T-helper 17 cell (primary cell): Measurements from ENCODE around the gene NUAK1. TPM values are rescaled to one million over a fixed set of nuclear protein-coding genes. Genes with fewer than 3 reads are reported as not detected.

Source experiments
- ATAC-seq: fragments of 150-1000 bp; cut with Tn5 transposase; 2 replicates; pipeline ENCODE4 v1.10.0; 2021; ENCODE audit warnings: mild to moderate bottlenecking, moderate library complexity
- DNase-seq, 3 donors: peaks; one replicate each; pipeline versions ENCODE4 v3.0.0 to v3.0.0-alpha.2; 2020 to 2021
- H3K9me3 ChIP-seq: one replicate; pipeline ENCODE4 v1.7.0; 2013; ENCODE audit warnings: low read length, mild to moderate bottlenecking; ENCODE audit not compliant: control insufficient read depth, poor library complexity, severe bottlenecking
- H3K27ac Mint-ChIP-seq: one replicate; pipeline ENCODE4 v1.8.0; 2022; ENCODE audit warnings: mild to moderate bottlenecking, moderate library complexity, mixed read lengths
- H3K27me3 Mint-ChIP-seq: one replicate; pipeline ENCODE4 v1.8.0; 2022; ENCODE audit warnings: mixed read lengths
- H3K36me3 Mint-ChIP-seq: one replicate; pipeline ENCODE4 v1.8.0; 2022; ENCODE audit warnings: low read depth, mixed read lengths
- H3K4me1 Mint-ChIP-seq: one replicate; pipeline ENCODE4 v1.8.0; 2022; ENCODE audit warnings: mild to moderate bottlenecking, mixed read lengths
- H3K4me3 Mint-ChIP-seq: one replicate; pipeline ENCODE4 v1.8.0; 2022; ENCODE audit warnings: mild to moderate bottlenecking, moderate library complexity, mixed read lengths
- total RNA-seq, 4 donors: library from RNA in 2 of 4; stranded (reverse) in 2 of 4; gene quantifications; one replicate each; pipeline ENCODE4 v1.2.3 and lab custom pipeline; 2022 to 2026

The NUAK1 gene
- total RNA-seq, 2 donors from 2014 or later, result 0.05 TPM; not detected in 1

DNA sequence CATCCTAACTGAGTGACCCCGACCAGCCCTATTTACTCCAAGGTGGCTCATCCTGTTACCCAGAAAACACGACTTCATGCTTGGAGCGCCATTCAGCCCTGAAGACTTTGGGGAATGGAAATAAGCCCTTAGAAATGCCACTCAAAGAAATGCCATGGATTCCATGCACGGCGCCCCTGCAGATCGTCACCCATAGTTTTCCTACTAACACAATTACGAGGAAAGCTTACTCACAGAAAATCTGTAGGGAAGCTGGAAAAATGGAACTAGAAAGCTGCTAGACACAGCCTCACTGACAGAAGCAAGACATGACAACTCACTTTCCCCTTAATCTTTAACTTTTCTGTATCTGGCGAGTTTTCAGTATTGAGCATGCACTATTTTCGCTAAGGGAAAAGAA is 19.5 kb downstream of the NUAK1 start:
- ATAC-seq (no peak), DNase-seq (no peak)
- Mint-ChIP-seq H3K4me1 (no peaks in the 10 kb centered on the region), H3K27ac (no peak overlapping the region), H3K4me3 (no peak overlapping the region), H3K27me3 (peaks cover 60% of the 10 kb centered on the region), H3K36me3 (no peaks in the 10 kb centered on the region)
- H3K9me3 ChIP-seq, result no peaks in the 10 kb centered on the region

DNA sequence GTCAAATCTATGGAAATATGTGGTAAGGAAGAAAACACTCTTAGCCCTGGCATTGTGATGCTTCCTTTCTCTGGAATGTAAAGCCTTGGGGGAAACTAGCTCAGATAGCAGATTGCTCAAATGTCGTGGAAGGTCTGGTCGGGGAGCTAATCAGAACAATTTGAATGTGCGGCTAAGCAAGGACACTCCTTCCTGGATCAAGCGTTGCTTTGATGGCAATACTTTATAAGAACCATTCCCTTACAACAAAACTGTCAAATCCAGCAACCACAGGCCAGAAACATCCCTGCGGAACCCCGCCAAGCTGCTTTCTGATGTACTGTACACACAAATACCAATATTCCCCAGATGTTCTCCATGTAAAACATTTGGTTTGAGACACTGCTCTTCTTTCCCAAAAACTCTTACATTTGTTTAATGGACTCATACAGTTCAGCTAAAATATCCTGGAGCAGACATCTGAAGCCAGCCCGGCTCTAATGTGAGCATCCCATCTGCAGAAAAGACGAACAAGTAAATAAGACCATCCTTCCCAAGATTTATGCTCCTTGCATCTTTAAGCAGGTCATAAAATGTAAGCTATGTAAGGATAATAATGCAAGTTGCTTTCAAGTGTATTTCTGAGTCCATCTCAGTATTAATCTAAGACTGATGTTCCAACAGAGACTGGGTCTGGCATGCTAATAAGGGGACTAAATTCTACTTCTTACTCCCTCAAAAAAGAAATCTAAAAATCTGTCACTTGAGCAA is 20.2 kb downstream of the NUAK1 start:
- H3K9me3 ChIP-seq, result no peaks in the 10 kb centered on the region
- Mint-ChIP-seq H3K27me3 (peaks cover 66% of the 10 kb centered on the region), H3K4me1 (no peaks in the 10 kb centered on the region), H3K4me3 (no peak overlapping the region), H3K36me3 (no peaks in the 10 kb centered on the region), H3K27ac (no peak overlapping the region)
- no peak for DNase-seq
- no peak for ATAC-seq

DNA sequence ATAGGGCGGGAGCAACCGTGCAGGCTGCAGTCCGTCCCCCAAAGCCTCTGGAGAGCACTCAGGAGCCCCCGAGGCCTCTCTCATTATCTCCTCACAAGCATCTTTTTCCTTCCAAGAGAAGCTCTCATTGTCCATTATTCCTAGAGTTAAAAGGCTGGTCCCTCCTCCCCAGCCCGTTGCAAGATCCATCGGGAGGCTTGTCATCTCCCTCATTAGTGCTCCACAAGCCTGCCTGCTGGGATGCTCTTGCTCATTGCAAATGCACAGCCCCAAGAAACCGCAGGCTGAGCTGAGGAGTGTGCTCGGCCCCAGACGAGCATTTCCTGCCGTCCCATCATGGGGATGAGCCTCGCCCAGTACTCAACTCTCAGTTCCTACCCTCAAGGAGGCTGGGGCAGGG is 23.3 kb downstream of the NUAK1 start:
- no peak overlapping the region for H3K4me3 Mint-ChIP-seq
- no peak for ATAC-seq
- DNase-seq, result no peak
- no peaks in the 10 kb centered on the region for H3K4me1 Mint-ChIP-seq
- no peaks in the 10 kb centered on the region for H3K36me3 Mint-ChIP-seq
- no peaks in the 10 kb centered on the region for H3K9me3 ChIP-seq
- H3K27me3 Mint-ChIP-seq, result peaks cover 74% of the 10 kb centered on the region
- H3K27ac Mint-ChIP-seq, result no peak overlapping the region

GRCh38 chr12:106114447-106115068 is 24.2 kb downstream of the NUAK1 start:
- Mint-ChIP-seq H3K4me1 (no peaks in the 10 kb centered on the region), H3K4me3 (no peak overlapping the region), H3K27me3 (peaks cover 82% of the 10 kb centered on the region), H3K27ac (no peak overlapping the region), H3K36me3 (no peaks in the 10 kb centered on the region)
- H3K9me3 ChIP-seq, result no peaks in the 10 kb centered on the region
- ATAC-seq, result no peak
- no peak for DNase-seq

GRCh38 chr12:106113824-106114446 is 24.8 kb downstream of the NUAK1 start:
- DNase-seq (no peak), ATAC-seq (no peak)
- no peaks in the 10 kb centered on the region for H3K36me3 Mint-ChIP-seq
- H3K4me1 Mint-ChIP-seq, result no peaks in the 10 kb centered on the region
- H3K4me3 Mint-ChIP-seq, result no peak overlapping the region
- H3K9me3 ChIP-seq, result no peaks in the 10 kb centered on the region
- no peak overlapping the region for H3K27ac Mint-ChIP-seq
- peaks cover 82% of the 10 kb centered on the region for H3K27me3 Mint-ChIP-seq

GRCh38 chr12:106113446-106113823 is 25.3 kb downstream of the NUAK1 start:
- ATAC-seq, result no peak
- Mint-ChIP-seq H3K4me1 (no peaks in the 10 kb centered on the region), H3K36me3 (no peaks in the 10 kb centered on the region), H3K4me3 (no peak overlapping the region), H3K27me3 (peaks cover 78% of the 10 kb centered on the region), H3K27ac (no peak overlapping the region)
- no peak for DNase-seq
- no peaks in the 10 kb centered on the region for H3K9me3 ChIP-seq

DNA sequence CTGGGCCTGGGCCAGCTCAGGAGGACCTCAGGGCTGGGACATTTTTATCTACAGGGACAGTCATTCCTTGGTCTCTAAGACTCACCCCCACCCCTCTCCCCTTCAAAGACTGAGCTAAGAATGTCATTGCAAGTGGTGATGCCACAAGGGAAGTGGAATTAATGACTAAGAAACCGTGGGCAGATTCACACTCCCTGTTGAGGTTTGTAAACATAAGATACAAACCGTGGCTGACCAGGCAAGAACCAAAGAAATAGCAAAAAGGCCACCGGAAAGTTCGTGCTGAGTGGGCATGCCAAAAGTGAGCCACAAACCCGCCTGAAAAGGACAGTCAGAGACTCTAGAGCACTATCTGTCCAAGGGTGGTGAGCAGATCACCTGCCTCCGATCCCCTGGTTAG is 25.7 kb downstream of the NUAK1 start:
- H3K4me3 Mint-ChIP-seq, result no peak overlapping the region
- H3K9me3 ChIP-seq, result no peaks in the 10 kb centered on the region
- H3K4me1 Mint-ChIP-seq, result no peaks in the 10 kb centered on the region
- no peak for DNase-seq
- no peak overlapping the region for H3K27ac Mint-ChIP-seq
- no peak for ATAC-seq
- peaks cover under 1% of the 10 kb centered on the region for H3K36me3 Mint-ChIP-seq
- H3K27me3 Mint-ChIP-seq, result peaks cover 78% of the 10 kb centered on the region

- H3K9me3 ChIP-seq, result no peaks in the 10 kb centered on the region
- Mint-ChIP-seq H3K27me3 (peaks cover 80% of the 10 kb centered on the region), H3K27ac (no peak overlapping the region), H3K4me3 (no peak overlapping the region), H3K4me1 (no peaks in the 10 kb centered on the region), H3K36me3 (peaks cover 4% of the 10 kb centered on the region)
- DNase-seq (no peak), ATAC-seq (no peak)
Measured at GRCh38 chr12:106112145-106112821, 26.5 kb downstream of the NUAK1 start.

GRCh38 chr12:106110626-106111300 is 28.0 kb downstream of the NUAK1 start:
- Mint-ChIP-seq H3K4me3 (no peak overlapping the region), H3K27me3 (peaks cover 82% of the 10 kb centered on the region), H3K4me1 (no peaks in the 10 kb centered on the region), H3K27ac (no peak overlapping the region), H3K36me3 (peaks cover 4% of the 10 kb centered on the region)
- DNase-seq (no peak), ATAC-seq (no peak)
- no peaks in the 10 kb centered on the region for H3K9me3 ChIP-seq

- Mint-ChIP-seq H3K36me3 (peaks cover 4% of the 10 kb centered on the region), H3K4me3 (no peak overlapping the region), H3K4me1 (no peaks in the 10 kb centered on the region), H3K27ac (no peak overlapping the region), H3K27me3 (peaks cover 81% of the 10 kb centered on the region)
- no peak for DNase-seq
- no peaks in the 10 kb centered on the region for H3K9me3 ChIP-seq
- no peak for ATAC-seq
Measured at GRCh38 chr12:106109168-106109910, 29.4 kb downstream of the NUAK1 start.

- Mint-ChIP-seq H3K27me3 (peaks cover 84% of the 10 kb centered on the region), H3K4me3 (no peak overlapping the region), H3K36me3 (peaks cover 5% of the 10 kb centered on the region), H3K4me1 (no peaks in the 10 kb centered on the region), H3K27ac (no peak overlapping the region)
- ATAC-seq, result no peak
- no peak for DNase-seq
- no peaks in the 10 kb centered on the region for H3K9me3 ChIP-seq
Measured at GRCh38 chr12:106108185-106108835, 30.4 kb downstream of the NUAK1 start.

DNA sequence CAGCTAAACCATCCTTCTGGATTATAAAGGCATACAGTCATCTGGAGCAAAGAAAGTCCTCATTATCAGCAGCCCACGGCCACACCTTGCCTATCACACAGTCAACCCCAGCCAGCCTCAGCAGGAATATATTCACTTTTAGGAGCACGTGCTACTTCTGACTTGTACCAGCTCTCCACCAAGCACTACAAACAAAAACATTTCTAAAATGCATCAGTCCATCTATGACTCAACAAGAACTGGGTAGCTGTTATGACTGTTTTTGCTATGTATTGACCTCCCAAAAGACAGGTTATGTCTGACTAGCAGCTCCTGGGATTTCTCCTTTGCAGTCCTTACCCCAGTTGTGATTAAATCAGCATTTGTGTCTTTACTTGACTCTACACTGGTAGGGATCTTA is 31.2 kb downstream of the NUAK1 start:
- Mint-ChIP-seq H3K4me1 (no peaks in the 10 kb centered on the region), H3K36me3 (peaks cover 6% of the 10 kb centered on the region), H3K27me3 (peaks cover 85% of the 10 kb centered on the region), H3K27ac (no peak overlapping the region), H3K4me3 (no peak overlapping the region)
- H3K9me3 ChIP-seq, result no peaks in the 10 kb centered on the region
- ATAC-seq (no peak), DNase-seq (no peak)
